Natural killer cell (primary cell): ENCODE results near the gene ZBTB44. TPM values are rescaled to one million over a fixed set of nuclear protein-coding genes. Genes with fewer than 3 reads are reported as not detected.
"Not testable (repeated sequence)": the region's sequence is repeated elsewhere in the genome, so short reads cannot be mapped to it uniquely, and the experiment has no call there.

Experiments used
- ATAC-seq, 3 donors: fragments of 150-1000 bp in 2 of 3; fragments of 200-7000 bp in 1 of 3; cut with Tn5 transposase; 1 replicate in 1 of 3; 2 replicates in 2 of 3; pipeline ENCODE4 v1.10.0; 2021; ENCODE audit warnings: mild to moderate bottlenecking in 2 of 3, moderate library complexity in 2 of 3
- DNase-seq, 2 donors: peaks; one replicate each; pipeline versions ENCODE4 v3.0.0 to v3.0.0-alpha.2; 2013 to 2021; ENCODE audit warnings: mixed read lengths in 1 of 2
- H3K27ac ChIP-seq: one replicate; pipeline ENCODE4 v1.5.1; 2013; ENCODE audit warnings: mild to moderate bottlenecking, low read length
- H3K27me3 ChIP-seq: one replicate; pipeline ENCODE4 v1.6.1; 2013; ENCODE audit warnings: low read length; ENCODE audit not compliant: control insufficient read depth, insufficient read depth
- H3K36me3 ChIP-seq: one replicate; pipeline ENCODE4 v1.6.1; 2013; ENCODE audit warnings: low read length; ENCODE audit not compliant: control insufficient read depth, insufficient read depth
- H3K4me1 ChIP-seq: one replicate; pipeline ENCODE4 v1.6.1; 2013; ENCODE audit warnings: low read length; ENCODE audit not compliant: control insufficient read depth, insufficient read depth
- H3K4me3 ChIP-seq: one replicate; pipeline ENCODE4 v1.5.1; 2013; ENCODE audit warnings: low read length
- H3K9me3 ChIP-seq: one replicate; pipeline ENCODE4 v1.6.1; 2013; ENCODE audit warnings: low read length; ENCODE audit not compliant: control insufficient read depth, insufficient read depth
- H3K27ac Mint-ChIP-seq, 2 donors: one replicate each; pipeline ENCODE4 v1.8.0; 2022; ENCODE audit warnings: mild to moderate bottlenecking in 2 of 2, mixed read lengths in 2 of 2, moderate library complexity in 1 of 2
- H3K27me3 Mint-ChIP-seq, 2 donors: one replicate each; pipeline ENCODE4 v1.8.0; 2022; ENCODE audit warnings: low read depth in 2 of 2, mixed read lengths in 2 of 2
- H3K36me3 Mint-ChIP-seq: one replicate; pipeline ENCODE4 v1.8.0; 2022; ENCODE audit warnings: mixed read lengths
- H3K4me1 Mint-ChIP-seq, 2 donors: one replicate each; pipeline ENCODE4 v1.8.0; 2022; ENCODE audit warnings: mixed read lengths in 2 of 2
- H3K4me3 Mint-ChIP-seq: one replicate; pipeline ENCODE4 v1.8.0; 2022; ENCODE audit warnings: mild to moderate bottlenecking, moderate library complexity, mixed read lengths
- H3K9me3 Mint-ChIP-seq, 2 donors: one replicate each; pipeline ENCODE4 v1.8.0; 2022; ENCODE audit warnings: mixed read lengths in 2 of 2
- WGBS: methylation state at CpG from one replicate; pipeline ENCODE4 v1.1.7; 2013; ENCODE audit warnings: missing lambda C conversion rate; ENCODE audit not compliant: insufficient coverage; 5-methylcytosine and 5-hydroxymethylcytosine counted together
- intact Hi-C: fragments of 100-400 bp; cut with micrococcal nuclease; formaldehyde crosslinking; loops from one replicate; pipeline ENCODE4 v1.14.2; 2022
- total RNA-seq, 4 donors: library from RNA; stranded (reverse); fragments of 120-200 nt in 1 of 4; gene quantifications; one replicate each; pipeline versions ENCODE4 v1.2.3 to v1.2.4, GENCODE V29; 2013 to 2022
- TF ChIP-seq, protein P1 (sequence below): fragments of 200-600 bp; IDR thresholded peaks from one replicate; pipeline ENCODE4 v1.8.0; 2022; ENCODE audit warnings: antibody characterized with exemption

ZBTB44 gene
- total RNA-seq, 3 donors from 2014 or later (not counting 1 experiment from before 2014, with no cell fraction given) = 103 to 131 (median 105) TPM

DNA sequence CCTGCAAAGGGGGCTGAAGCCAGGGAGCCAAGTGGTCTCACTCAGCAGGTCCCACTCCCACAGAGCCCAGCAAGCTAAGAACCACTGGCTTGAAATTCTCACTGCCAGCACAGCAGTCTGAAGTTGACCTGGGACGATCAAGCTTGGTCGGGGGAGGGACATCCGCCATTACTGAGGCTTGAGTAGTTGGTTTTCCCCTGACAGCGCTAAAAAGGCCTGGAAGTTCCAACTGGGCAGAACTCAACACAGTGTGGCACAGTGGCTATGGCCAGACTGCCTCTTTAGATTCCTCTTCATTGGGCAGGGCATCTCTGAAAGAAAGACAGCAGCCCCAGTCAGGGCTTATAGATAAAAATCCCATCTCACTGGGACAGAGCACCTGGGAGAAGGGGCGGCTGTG, 64.8 kb downstream of the ZBTB44 start:
- H3K27me3 Mint-ChIP-seq, DNase-seq, H3K36me3 Mint-ChIP-seq, H3K9me3 Mint-ChIP-seq, intact Hi-C loops, H3K27ac ChIP-seq, H3K27me3 ChIP-seq, H3K9me3 ChIP-seq, H3K4me3 ChIP-seq, H3K4me3 Mint-ChIP-seq, H3K36me3 ChIP-seq: not testable (repeated sequence)
- ATAC-seq = peak in 2 of 3 donors; percentile 40 to 53
- Mint-ChIP-seq H3K27ac (peak overlapping the region; percentile 60 to 83), H3K4me1 (peaks cover 62 to 71% of the 10 kb centered on the region in 2 donors)
- WGBS = 91% methylated on average over 5 of the region's 5 CpGs
- peaks cover 16% of the 10 kb centered on the region for H3K4me1 ChIP-seq

GRCh38 chr11:130249371-130249770, 65.3 kb downstream of the ZBTB44 start:
- Mint-ChIP-seq H3K9me3 (peaks cover 5 to 7% of the 10 kb centered on the region in 2 donors), H3K27ac (peak overlapping the region; percentile 60 to 83), H3K4me3 (no peak overlapping the region), H3K4me1 (peaks cover 61 to 74% of the 10 kb centered on the region in 2 donors), H3K27me3 (no peaks in the 10 kb centered on the region), H3K36me3 (peaks cover 9% of the 10 kb centered on the region)
- Histone ChIP-seq H3K36me3 (no peaks in the 10 kb centered on the region), H3K9me3 (no peaks in the 10 kb centered on the region), H3K27me3 (no peaks in the 10 kb centered on the region), H3K4me3 (no peak overlapping the region), H3K4me1 (peaks cover 16% of the 10 kb centered on the region), H3K27ac (no peak overlapping the region)
- TF ChIP-seq, protein P1, sequence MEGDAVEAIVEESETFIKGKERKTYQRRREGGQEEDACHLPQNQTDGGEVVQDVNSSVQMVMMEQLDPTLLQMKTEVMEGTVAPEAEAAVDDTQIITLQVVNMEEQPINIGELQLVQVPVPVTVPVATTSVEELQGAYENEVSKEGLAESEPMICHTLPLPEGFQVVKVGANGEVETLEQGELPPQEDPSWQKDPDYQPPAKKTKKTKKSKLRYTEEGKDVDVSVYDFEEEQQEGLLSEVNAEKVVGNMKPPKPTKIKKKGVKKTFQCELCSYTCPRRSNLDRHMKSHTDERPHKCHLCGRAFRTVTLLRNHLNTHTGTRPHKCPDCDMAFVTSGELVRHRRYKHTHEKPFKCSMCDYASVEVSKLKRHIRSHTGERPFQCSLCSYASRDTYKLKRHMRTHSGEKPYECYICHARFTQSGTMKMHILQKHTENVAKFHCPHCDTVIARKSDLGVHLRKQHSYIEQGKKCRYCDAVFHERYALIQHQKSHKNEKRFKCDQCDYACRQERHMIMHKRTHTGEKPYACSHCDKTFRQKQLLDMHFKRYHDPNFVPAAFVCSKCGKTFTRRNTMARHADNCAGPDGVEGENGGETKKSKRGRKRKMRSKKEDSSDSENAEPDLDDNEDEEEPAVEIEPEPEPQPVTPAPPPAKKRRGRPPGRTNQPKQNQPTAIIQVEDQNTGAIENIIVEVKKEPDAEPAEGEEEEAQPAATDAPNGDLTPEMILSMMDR = no peak
- intact Hi-C loops = no loop called here
- 84% methylated on average over 5 of the region's 5 CpGs for WGBS
- DNase-seq (no peak), ATAC-seq (peak in 1 of 3 donors; percentile 42)

- H3K36me3 ChIP-seq = no peaks in the 10 kb centered on the region
- peaks cover 16% of the 10 kb centered on the region for H3K4me1 ChIP-seq
- Mint-ChIP-seq H3K4me1 (peaks cover 65 to 81% of the 10 kb centered on the region in 2 donors), H3K27me3 (no peaks in the 10 kb centered on the region), H3K9me3 (peaks cover 5 to 6% of the 10 kb centered on the region in 2 donors), H3K36me3 (peaks cover 8% of the 10 kb centered on the region), H3K27ac (peak overlapping the region; percentile 60 to 83), H3K4me3 (no peak overlapping the region)
- DNase-seq (no peak), ATAC-seq (no peak)
- no peaks in the 10 kb centered on the region for H3K27me3 ChIP-seq
- H3K27ac ChIP-seq = no peak overlapping the region
- H3K9me3 ChIP-seq = no peaks in the 10 kb centered on the region
- WGBS = 91% methylated on average over 2 of the region's 2 CpGs
- TF ChIP-seq, protein P1 = no peak
- no peak overlapping the region for H3K4me3 ChIP-seq
- intact Hi-C loops = no loop called here
These were observed 67.4 kb downstream of the ZBTB44 start for GRCh38 chr11:130247319-130247718.

GRCh38 chr11:130246738-130247137, 68.0 kb downstream of the ZBTB44 start:
- Histone ChIP-seq H3K27ac (no peak overlapping the region), H3K36me3 (no peaks in the 10 kb centered on the region), H3K4me1 (peaks cover 16% of the 10 kb centered on the region), H3K9me3 (no peaks in the 10 kb centered on the region), H3K4me3 (no peak overlapping the region), H3K27me3 (no peaks in the 10 kb centered on the region)
- TF ChIP-seq, protein P1 = no peak
- no peak overlapping the region for H3K4me3 Mint-ChIP-seq
- intact Hi-C loops = no loop called here
- H3K27me3 Mint-ChIP-seq = no peaks in the 10 kb centered on the region
- H3K27ac Mint-ChIP-seq = peak overlapping the region; percentile 60 to 83
- peaks cover under 1 to 2% of the 10 kb centered on the region in 2 donors for H3K9me3 Mint-ChIP-seq
- H3K4me1 Mint-ChIP-seq = peaks cover 65 to 84% of the 10 kb centered on the region in 2 donors
- peaks cover 3% of the 10 kb centered on the region for H3K36me3 Mint-ChIP-seq
- ATAC-seq (no peak), DNase-seq (no peak)
- 98% methylated on average over 3 of the region's 3 CpGs for WGBS
